ENCODE data around the gene COL15A1. TPM values are rescaled to one million over a fixed set of nuclear protein-coding genes. Genes with fewer than 3 reads are reported as not detected.

COL15A1 gene
- total RNA-seq, 6 experiments from 2014 or later, result 0.07 to 0.58 (median 0.11) TPM; not detected in 2

GRCh38 chr9:98977813-98978212 lies 34.1 kb downstream of the COL15A1 start:
- no peaks in the 10 kb centered on the region for H3K4me1 ChIP-seq
- no peaks in the 10 kb centered on the region for H3K27me3 ChIP-seq
- H3K4me3 ChIP-seq, result no peak overlapping the region
- DNase-seq, result no peak
- TF ChIP-seq, protein P1, sequence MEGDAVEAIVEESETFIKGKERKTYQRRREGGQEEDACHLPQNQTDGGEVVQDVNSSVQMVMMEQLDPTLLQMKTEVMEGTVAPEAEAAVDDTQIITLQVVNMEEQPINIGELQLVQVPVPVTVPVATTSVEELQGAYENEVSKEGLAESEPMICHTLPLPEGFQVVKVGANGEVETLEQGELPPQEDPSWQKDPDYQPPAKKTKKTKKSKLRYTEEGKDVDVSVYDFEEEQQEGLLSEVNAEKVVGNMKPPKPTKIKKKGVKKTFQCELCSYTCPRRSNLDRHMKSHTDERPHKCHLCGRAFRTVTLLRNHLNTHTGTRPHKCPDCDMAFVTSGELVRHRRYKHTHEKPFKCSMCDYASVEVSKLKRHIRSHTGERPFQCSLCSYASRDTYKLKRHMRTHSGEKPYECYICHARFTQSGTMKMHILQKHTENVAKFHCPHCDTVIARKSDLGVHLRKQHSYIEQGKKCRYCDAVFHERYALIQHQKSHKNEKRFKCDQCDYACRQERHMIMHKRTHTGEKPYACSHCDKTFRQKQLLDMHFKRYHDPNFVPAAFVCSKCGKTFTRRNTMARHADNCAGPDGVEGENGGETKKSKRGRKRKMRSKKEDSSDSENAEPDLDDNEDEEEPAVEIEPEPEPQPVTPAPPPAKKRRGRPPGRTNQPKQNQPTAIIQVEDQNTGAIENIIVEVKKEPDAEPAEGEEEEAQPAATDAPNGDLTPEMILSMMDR (IDR thresholded peaks at IDR 0.05), result no peak
- no peak for TF ChIP-seq POLR2A (IDR thresholded peaks at IDR 0.05)
- H3K9me3 ChIP-seq, result no peaks in the 10 kb centered on the region
- H3K27ac ChIP-seq, result no peak overlapping the region
- WGBS (ENCODE audit: insufficient coverage, low coverage, low lambda C conversion rate, missing lambda C conversion rate), result no CpG with 5 or more reads among the region's 3 CpGs
- no peak for ATAC-seq
- no peaks in the 10 kb centered on the region for H3K36me3 ChIP-seq
- intact Hi-C loops (cut with DNase I), result loop anchor here in 1 of 2 donors (10.0 kb wide), 1 partner anchor 167 kb away; no protein-coding TSS in a partner anchor

GRCh38 chr9:98978231-98978681 lies 34.5 kb downstream of the COL15A1 start:
- DNase-seq (no peak), ATAC-seq (no peak)
- H3K9me3 ChIP-seq, result no peaks in the 10 kb centered on the region
- TF ChIP-seq POLR2A (IDR thresholded peaks at IDR 0.05), result no peak
- TF ChIP-seq, protein P1 (IDR thresholded peaks at IDR 0.05), result no peak
- intact Hi-C loops (cut with DNase I), result loop anchor here in 1 of 2 donors (10.0 kb wide), 1 partner anchor 167 kb away; no protein-coding TSS in a partner anchor
- H3K4me1 ChIP-seq, result no peaks in the 10 kb centered on the region
- WGBS (ENCODE audit: insufficient coverage, low coverage, low lambda C conversion rate, missing lambda C conversion rate), result 41% methylated on average over 5 of the region's 5 CpGs
- no peaks in the 10 kb centered on the region for H3K36me3 ChIP-seq
- no peaks in the 10 kb centered on the region for H3K27me3 ChIP-seq
- H3K27ac ChIP-seq, result no peak overlapping the region
- no peak overlapping the region for H3K4me3 ChIP-seq

GRCh38 chr9:98980291-98980690 lies 36.6 kb downstream of the COL15A1 start:
- intact Hi-C loops (cut with DNase I), result no loop called here
- H3K9me3 ChIP-seq, result no peaks in the 10 kb centered on the region
- no peak for DNase-seq
- no peaks in the 10 kb centered on the region for H3K36me3 ChIP-seq
- 82% methylated on average over 4 of the region's 5 CpGs for WGBS (ENCODE audit: insufficient coverage, low coverage, low lambda C conversion rate, missing lambda C conversion rate)
- TF ChIP-seq, protein P1 (IDR thresholded peaks at IDR 0.05), result no peak
- TF ChIP-seq POLR2A (IDR thresholded peaks at IDR 0.05), result no peak
- no peak overlapping the region for H3K4me3 ChIP-seq
- H3K27me3 ChIP-seq, result no peaks in the 10 kb centered on the region
- H3K4me1 ChIP-seq, result no peaks in the 10 kb centered on the region
- ATAC-seq, result no peak
- no peak overlapping the region for H3K27ac ChIP-seq

DNA sequence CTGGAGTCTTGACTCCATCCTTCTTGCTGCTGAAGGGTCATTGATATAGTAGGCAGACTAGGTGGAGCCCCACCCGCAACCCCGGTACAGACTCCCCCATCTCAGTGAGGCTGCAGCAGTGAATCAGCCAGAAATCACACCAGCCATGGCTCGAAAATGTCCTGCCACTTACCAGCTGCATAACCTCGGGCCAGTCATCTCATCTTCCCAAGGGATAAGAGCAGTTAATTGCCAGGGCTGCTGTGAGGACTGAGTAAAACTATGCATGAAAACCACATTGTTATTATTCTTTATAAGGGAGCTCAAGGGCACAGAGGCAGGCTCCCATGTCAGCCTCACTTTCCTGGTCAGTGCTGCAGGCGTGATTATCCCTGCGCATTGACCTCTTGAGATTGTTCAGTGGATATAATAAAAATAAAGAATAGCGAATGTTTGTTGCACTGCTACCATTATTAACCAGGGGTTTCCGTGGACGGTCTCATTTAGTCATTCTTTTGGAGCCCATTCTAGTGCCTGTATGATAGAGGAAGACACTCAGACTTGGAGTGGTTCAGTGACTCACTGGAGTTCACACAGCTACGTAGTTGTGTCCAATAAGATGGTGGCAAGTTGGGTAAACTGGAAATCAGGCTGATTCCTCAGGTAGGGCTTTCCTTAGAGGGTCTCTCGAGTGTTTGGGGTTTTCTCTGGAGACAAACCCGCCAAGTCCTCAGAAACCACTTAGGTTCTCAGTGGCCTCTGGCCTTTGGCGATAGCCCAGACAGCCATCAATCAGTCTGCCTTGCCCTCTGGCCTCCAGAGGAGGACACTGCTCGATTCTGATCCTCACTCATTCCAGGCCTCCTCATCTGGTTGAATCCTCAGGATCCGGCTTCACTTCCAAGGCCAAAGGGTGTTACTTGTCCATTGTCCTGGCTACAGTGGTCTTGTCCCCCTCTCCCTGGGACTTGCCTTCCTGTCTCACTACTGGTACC lies 39.9 kb downstream of the COL15A1 start:
- no peak for ATAC-seq
- DNase-seq, result no peak
- 84% methylated on average over 11 of the region's 15 CpGs for WGBS (ENCODE audit: insufficient coverage, low coverage, low lambda C conversion rate, missing lambda C conversion rate)
- no peaks in the 10 kb centered on the region for H3K27me3 ChIP-seq
- no peak overlapping the region for H3K27ac ChIP-seq
- intact Hi-C loops (cut with DNase I), result no loop called here
- no peaks in the 10 kb centered on the region for H3K9me3 ChIP-seq
- H3K36me3 ChIP-seq, result no peaks in the 10 kb centered on the region
- no peak overlapping the region for H3K4me3 ChIP-seq
- H3K4me1 ChIP-seq, result no peaks in the 10 kb centered on the region
- no peak for TF ChIP-seq POLR2A (IDR thresholded peaks at IDR 0.05)
- TF ChIP-seq, protein P1 (IDR thresholded peaks at IDR 0.05), result no peak
